ENCODE data around the gene CSAG2.

CSAG2 gene

GRCh38 chrX:152663086-152663485 lies 46.0 kb downstream of the CSAG2 start:
- DNase-seq (ENCODE audit: low spot score) = no peak

GRCh38 chrX:152658302-152658701 lies 50.8 kb downstream of the CSAG2 start:
- no peak for DNase-seq (ENCODE audit: low spot score)

Measured in hepatic stellate cell (primary cell).